Activated CD8-positive, alpha-beta memory T cell treated with anti-CD3 and anti-CD28 coated beads for 36 hours (primary cell): ENCODE data around the gene MYLK3. TPM values are rescaled to one million over a fixed set of nuclear protein-coding genes. Genes with fewer than 3 reads are reported as not detected.

Source experiments
- CTCF ChIA-PET: fragments of 350-600 bp; sonication (Branson Sonifier 250); formaldehyde crosslinking; loops from one replicate; lab custom pipeline; 2021; ENCODE audit warnings: antibody characterized with exemption; lab: Charles Lee
- POLR2A ChIA-PET: fragments of 350-600 bp; sonication (Branson Sonifier 250); formaldehyde crosslinking; loops from one replicate; lab custom pipeline; 2021; ENCODE audit warnings: antibody characterized with exemption; lab: Charles Lee
- total RNA-seq, 2 experiments: library from RNA; stranded (reverse); gene quantifications; one replicate each; pipeline ENCODE4 v1.2.3, GENCODE V29; 2021

Gene MYLK3
- total RNA-seq, 2 experiments from 2014 or later = 0.30 to 0.52 TPM

DNA sequence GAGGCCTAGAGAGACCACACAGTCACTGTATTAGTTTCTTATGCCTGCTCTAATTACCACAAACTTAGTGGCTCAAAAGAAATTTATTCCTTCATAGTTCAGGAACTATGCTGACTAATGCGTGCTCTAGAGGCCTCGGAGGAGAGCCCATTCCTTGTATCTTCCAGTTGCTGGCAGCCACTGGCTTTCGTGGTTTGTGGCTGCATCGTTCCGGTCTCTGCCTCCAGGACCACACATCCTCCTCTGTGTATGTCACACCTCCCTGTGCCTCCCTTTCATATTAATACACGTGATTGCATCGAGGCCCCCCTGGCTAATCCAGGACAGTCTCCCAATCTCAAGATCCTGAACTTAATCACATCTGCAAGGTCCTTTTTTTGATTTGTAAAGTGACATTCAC, 16.9 kb upstream of the MYLK3 start:
- ChIA-PET POLR2A (no interaction called here), CTCF (no interaction called here)

DNA sequence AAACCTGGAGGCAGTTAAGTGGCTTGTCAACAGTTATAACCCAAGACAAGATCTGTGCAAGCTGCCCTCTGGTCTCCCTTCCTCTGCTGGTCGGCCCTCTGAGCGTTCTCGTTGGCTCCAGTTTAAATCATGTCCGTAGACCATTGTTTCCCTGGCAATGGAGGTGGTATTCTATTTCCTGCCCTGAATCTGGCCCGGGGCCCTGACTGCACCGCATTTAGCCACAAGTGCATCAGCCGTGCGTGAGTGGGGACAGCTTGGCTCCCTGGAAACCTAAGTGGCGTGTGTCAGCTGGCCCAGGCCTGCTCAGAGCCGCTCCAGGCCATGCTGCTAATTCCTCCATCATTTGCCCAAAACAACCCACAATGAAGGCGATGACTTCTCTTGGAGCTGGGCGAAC, 15.0 kb upstream of the MYLK3 start:
- POLR2A ChIA-PET = no interaction called here

GRCh38 chr16:46762583-46762982, 14.4 kb upstream of the MYLK3 start:
- ChIA-PET POLR2A (no interaction called here), CTCF (no interaction called here)

More for the DNA sequence above, 15.0 kb upstream of the MYLK3 start:
- CTCF ChIA-PET = no interaction called here

- ChIA-PET POLR2A (no interaction called here), CTCF (no interaction called here)
Measured at GRCh38 chr16:46759309-46759708, 11.2 kb upstream of the MYLK3 start.

- CTCF ChIA-PET = no interaction called here
- POLR2A ChIA-PET = no interaction called here
Measured at GRCh38 chr16:46757339-46758050, 9.4 kb upstream of the MYLK3 start.

DNA sequence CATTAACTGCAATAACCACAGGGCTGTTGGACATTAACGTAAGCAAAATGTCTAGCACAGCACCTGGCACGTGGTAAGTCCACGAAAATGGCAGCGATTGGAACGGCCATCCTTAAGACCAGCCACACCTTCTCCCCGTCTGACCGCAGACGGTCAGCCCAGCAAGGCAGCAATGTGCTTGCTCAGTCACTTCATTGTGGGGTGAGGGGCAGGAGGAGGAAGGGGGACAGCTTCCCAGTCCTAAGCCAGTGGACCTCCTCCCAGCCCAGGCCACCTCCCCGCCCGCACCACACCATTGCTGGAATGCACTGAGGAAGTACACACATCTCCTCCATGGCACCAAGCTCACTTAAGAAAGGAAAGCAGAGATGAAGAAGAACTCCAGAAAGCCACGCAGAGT, 8.6 kb upstream of the MYLK3 start:
- ChIA-PET POLR2A (no interaction called here), CTCF (no interaction called here)

DNA sequence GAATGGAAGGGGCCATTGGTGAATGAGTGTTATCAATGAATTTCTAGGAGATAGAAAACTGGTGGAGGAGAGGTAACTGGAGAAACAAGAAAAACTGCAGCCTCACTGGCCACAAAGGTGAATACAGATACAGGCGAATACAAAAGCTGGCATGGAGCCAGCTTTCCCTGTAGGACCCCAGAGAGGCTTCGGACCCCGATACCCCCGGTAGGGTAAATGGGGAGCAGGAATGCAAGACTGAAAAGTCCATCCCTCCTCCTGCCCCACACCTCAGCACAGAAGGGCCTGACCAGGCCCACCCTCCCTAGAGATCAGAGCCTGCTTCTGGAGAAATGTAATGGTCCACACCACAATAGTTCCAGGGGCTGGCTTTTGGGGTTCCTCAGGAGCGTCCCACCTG, 4.9 kb upstream of the MYLK3 start:
- ChIA-PET POLR2A (no interaction called here), CTCF (no interaction called here)

DNA sequence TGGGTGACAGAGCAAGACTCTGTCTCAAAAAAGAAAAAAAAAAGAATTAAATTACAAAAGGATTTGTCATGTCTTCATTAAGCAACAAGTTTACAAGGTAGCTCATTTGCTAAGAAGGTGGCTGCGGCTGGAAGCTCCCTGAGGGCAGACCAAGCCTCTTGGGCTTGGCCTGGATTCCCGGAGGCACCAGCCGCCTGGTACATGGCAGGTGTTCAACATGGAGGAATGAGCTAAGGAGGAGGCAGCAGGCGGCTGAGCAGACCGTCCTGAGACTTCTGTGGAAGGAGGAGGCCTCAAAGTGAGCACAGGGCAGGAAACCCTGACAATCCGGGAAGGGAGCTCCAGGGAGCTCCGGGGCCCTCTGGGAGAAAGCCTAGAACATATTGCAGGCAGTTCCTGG, 3.2 kb upstream of the MYLK3 start:
- ChIA-PET CTCF (no interaction called here), POLR2A (no interaction called here)

- CTCF ChIA-PET = no interaction called here
- POLR2A ChIA-PET = no interaction called here
Measured at GRCh38 chr16:46748775-46749705, 896 bp upstream of the MYLK3 start.

GRCh38 chr16:46746821-46747776, 1.0 kb downstream of the MYLK3 start:
- CTCF ChIA-PET = no interaction called here
- POLR2A ChIA-PET = no interaction called here

GRCh38 chr16:46745617-46746016, 2.5 kb downstream of the MYLK3 start:
- CTCF ChIA-PET = no interaction called here
- POLR2A ChIA-PET = no interaction called here

GRCh38 chr16:46743232-46743719, 4.9 kb downstream of the MYLK3 start:
- ChIA-PET POLR2A (no interaction called here), CTCF (no interaction called here)

DNA sequence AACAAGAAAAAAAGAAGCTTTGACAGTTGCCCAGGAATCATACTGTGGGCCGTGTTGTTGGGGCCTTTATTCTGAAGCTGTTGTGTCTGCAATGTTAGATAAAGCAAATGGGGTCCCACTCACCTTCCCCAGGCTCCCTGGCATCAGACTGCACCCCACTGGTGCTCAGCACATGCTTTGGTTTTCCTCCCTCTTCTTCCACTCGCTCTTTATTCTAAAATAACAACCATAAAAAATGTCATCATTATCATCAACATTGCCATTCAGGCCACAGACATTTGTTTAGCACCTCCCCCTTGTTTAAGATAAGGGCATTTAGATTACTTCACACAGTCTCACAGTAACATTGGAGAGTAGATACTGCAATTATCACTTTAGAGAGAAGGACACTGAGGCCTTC, 8.2 kb downstream of the MYLK3 start:
- ChIA-PET CTCF (no interaction called here), POLR2A (no interaction called here)

DNA sequence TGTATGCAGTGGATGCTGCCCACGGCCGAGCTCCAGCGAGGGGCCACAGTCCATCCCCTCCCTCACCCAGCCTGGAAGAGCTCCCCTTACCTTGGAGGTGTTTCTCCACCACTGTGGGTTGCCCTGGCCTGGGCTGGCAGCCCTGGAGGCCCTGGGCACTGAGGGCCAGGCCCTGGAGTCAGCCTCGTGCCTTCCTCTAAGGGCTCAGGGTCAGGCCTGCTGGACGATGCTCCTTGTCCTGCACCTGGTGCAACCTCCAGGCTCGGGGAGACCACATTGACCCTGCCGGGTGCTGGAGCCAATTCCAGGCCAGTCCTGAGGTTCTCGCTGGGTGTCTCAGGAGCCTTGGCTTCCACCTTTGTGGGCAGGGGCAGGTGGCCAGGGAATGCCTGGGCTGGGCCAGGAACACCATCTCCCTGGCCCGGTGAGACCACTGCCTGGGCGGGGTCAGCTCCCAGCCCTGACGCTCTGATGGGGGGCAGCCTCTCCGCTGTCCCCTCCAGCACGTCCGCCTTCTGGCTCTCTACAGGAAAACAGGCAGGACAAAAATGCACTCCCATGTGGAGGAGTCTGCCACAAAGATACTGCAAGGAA, 10.4 kb downstream of the MYLK3 start:
- ChIA-PET CTCF (no interaction called here), POLR2A (no interaction called here)

- POLR2A ChIA-PET = no interaction called here
- CTCF ChIA-PET = no interaction called here
Measured at GRCh38 chr16:46736695-46737094, 11.4 kb downstream of the MYLK3 start.

- CTCF ChIA-PET = interaction anchor here (0.6 kb wide), 1 partner anchor 84 kb away, joined by 4 read pairs; no protein-coding TSS in a partner anchor
- POLR2A ChIA-PET = no interaction called here
Measured at GRCh38 chr16:46733319-46733830, 14.8 kb downstream of the MYLK3 start.

DNA sequence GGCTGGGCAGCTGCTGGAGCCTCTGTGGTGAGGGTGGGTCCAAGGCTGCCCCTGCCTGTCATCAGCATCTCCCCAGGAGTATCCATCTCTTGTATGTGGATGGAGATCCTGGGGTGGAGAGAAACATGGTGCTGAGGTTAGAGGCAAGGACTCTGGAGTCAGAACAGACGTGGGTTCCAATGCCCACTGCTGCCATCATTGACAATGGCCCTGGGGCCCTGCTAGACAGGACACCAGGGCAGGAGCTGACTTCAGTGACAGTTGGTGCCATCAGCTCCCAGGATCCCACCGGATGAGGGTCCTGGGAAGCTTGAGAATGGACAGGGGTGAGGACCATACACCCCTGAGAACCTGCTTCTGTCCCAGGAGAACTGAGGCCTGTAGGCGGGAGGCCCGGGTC, 15.6 kb downstream of the MYLK3 start:
- CTCF ChIA-PET = interaction anchor here (0.6 kb wide), 1 partner anchor 57 kb away, joined by 3 read pairs; no protein-coding TSS in a partner anchor
- POLR2A ChIA-PET = no interaction called here

DNA sequence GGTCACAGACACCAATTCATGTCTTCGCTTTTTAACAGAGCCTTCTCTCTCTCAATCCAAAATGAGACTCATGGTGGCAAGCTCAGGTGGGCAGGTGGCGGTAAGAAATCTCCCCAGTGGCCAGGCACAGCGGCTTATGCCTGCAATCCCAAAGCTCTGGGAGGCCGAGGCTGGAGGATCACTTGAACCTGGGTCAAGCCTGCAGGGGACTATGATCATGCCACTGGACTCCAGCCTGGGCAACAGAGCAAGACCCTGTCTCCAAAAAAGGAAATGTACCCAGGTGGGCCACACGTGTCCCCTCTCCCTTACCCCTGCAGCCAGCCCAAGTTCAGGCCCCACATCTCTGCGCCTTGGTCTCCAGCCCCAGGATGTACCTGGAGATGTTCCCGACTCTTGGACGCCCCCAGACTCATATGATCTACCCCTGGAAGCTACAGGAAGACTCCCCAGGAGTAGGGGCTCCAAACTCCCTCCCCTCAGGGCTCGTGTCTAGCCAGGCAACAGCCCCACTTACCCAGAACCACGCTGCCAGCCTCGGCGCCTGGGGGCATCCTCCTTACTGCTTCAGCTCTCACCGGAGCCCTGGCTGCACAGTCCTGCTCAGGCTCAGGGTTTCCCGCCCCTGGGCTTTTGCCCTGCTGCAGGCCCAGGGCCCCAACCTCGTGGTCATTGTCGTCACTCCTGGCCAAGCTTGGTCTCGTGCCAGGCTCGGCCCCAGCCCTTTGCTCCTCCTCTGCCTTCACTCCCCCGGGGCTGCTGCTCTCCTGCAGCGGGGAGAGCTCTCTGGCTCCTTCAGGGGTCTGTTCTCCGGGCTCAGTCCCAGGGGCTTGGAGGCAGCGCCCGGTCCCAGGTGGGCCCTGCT, 16.2 kb downstream of the MYLK3 start:
- CTCF ChIA-PET = interaction anchor here (0.6 kb wide), 1 partner anchor 56 kb away, joined by 3 read pairs; no protein-coding TSS in a partner anchor
- POLR2A ChIA-PET = no interaction called here
